Fibroblast of upper back skin (primary cell): ENCODE measurements around the gene FAM170B.

Experiments used
- DNase-seq: peaks from one replicate; pipeline ENCODE4 v3.0.0-alpha.2; 2013

FAM170B gene

GRCh38 chr10:49096890-49097445 lies 36.9 kb downstream of the FAM170B start:
- DNase-seq, result no peak

GRCh38 chr10:49094646-49095045 lies 39.2 kb downstream of the FAM170B start:
- DNase-seq, result no peak

- DNase-seq, result no peak
Measured at GRCh38 chr10:49093922-49094321, 39.9 kb downstream of the FAM170B start.

- no peak for DNase-seq
Measured at GRCh38 chr10:49092477-49092876, 41.3 kb downstream of the FAM170B start.

- no peak for DNase-seq
Measured at GRCh38 chr10:49091450-49092210, 42.2 kb downstream of the FAM170B start.

GRCh38 chr10:49090696-49091380 lies 43.0 kb downstream of the FAM170B start:
- DNase-seq, result no peak

- no peak for DNase-seq
Measured at GRCh38 chr10:49090189-49090575, 43.6 kb downstream of the FAM170B start.

- DNase-seq, result peak; percentile 50
Measured at GRCh38 chr10:49089557-49090188, 44.1 kb downstream of the FAM170B start.

GRCh38 chr10:49089152-49089551 lies 44.7 kb downstream of the FAM170B start:
- no peak for DNase-seq

- no peak for DNase-seq
Measured at GRCh38 chr10:49086889-49087288, 46.9 kb downstream of the FAM170B start.

GRCh38 chr10:49083261-49083660 lies 50.6 kb downstream of the FAM170B start:
- no peak for DNase-seq

- no peak for DNase-seq
Measured at GRCh38 chr10:49082766-49083165, 51.1 kb downstream of the FAM170B start.

GRCh38 chr10:49081547-49082275 lies 52.1 kb downstream of the FAM170B start:
- peak; percentile 39 for DNase-seq
